Measurements from ENCODE around the gene ELN. TPM values are rescaled to one million over a fixed set of nuclear protein-coding genes. Genes with fewer than 3 reads are reported as not detected.
A peak's percentile ranks its signal among the peaks of the same experiment; 100 is the strongest.

ELN gene
- total and polyA plus RNA-seq, 7 donors: 2.5 to 174 (median 33.2) TPM

GRCh38 chr7:73995330-73995729 is 32.6 kb upstream of the ELN start:
- peak overlapping the region in 2 of 4 donors; percentile 44 to 80 for H3K27ac ChIP-seq
- intact Hi-C loops (cut with DNase I): no loop called here
- H3K9me3 ChIP-seq: peaks cover 0 to 6% (median 0%) of the 10 kb centered on the region in 4 donors
- DNase-seq: no peak
- H3K4me3 ChIP-seq: no peak overlapping the region
- peaks cover 0 to 63% (median 35%) of the 10 kb centered on the region in 4 donors for H3K4me1 ChIP-seq
- H3K36me3 ChIP-seq: no peaks in the 10 kb centered on the region
- no peaks in the 10 kb centered on the region for H3K27me3 ChIP-seq
- TF ChIP-seq CTCF (IDR thresholded peaks at IDR 0.05): no peak
- 81 to 82% methylated on average over 4 of the region's 4 CpGs for whole genome bisulfite sequencing, 2 donors

- TF ChIP-seq POLR2A (IDR thresholded peaks at IDR 0.05): no peak
- no peak for TF ChIP-seq POLR2AphosphoS5 (IDR thresholded peaks at IDR 0.05)
- no peak for TF ChIP-seq CTCF (IDR thresholded peaks at IDR 0.05)
- TF ChIP-seq EP300 (IDR thresholded peaks at IDR 0.05): no peak
- no peak for DNase-seq
- intact Hi-C loops (cut with DNase I): no loop called here
- peak overlapping the region in 2 of 4 donors; percentile 44 to 80 for H3K27ac ChIP-seq
- no peaks in the 10 kb centered on the region for H3K27me3 ChIP-seq
- WGBS, 2 donors: 46 to 71% methylated on average over 3 of the region's 3 CpGs
- no peaks in the 10 kb centered on the region for H3K36me3 ChIP-seq
- H3K4me3 ChIP-seq: no peak overlapping the region
- H3K4me1 ChIP-seq: peaks cover 0 to 69% (median 41%) of the 10 kb centered on the region in 4 donors
- peaks cover 0 to 6% (median 0%) of the 10 kb centered on the region in 4 donors for H3K9me3 ChIP-seq
These were observed 32.0 kb upstream of the ELN start for GRCh38 chr7:73995821-73996511.

DNA sequence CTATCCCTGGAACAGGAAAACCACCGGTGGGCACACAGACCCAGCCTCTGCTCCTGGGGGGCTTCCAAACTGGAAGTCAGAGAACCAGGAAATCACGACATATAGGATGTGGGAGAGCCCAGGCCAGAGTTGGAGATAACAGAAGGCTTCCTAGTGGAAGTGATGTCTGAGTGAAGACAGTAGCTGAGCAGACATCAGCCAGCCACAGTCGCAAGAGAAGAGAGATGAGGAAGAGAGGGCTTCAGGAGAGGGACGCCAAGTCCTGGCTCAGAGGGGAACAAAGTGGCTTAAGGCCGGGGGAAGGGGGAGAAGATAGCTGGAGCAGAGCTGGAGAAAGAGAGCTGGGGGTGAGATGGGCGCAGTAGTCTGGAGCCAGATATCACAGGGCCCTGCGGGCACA is 30.9 kb upstream of the ELN start:
- Histone ChIP-seq H3K27me3 (no peaks in the 10 kb centered on the region), H3K4me1 (peaks cover 0 to 67% (median 41%) of the 10 kb centered on the region in 4 donors), H3K9me3 (peaks cover 0 to 6% (median 0%) of the 10 kb centered on the region in 4 donors), H3K27ac (peak overlapping the region in 1 of 4 donors; percentile 80), H3K36me3 (no peaks in the 10 kb centered on the region), H3K4me3 (no peak overlapping the region)
- TF ChIP-seq CTCF (IDR thresholded peaks at IDR 0.05) (no peak), EP300 (IDR thresholded peaks at IDR 0.05) (no peak), POLR2AphosphoS5 (IDR thresholded peaks at IDR 0.05) (no peak), POLR2A (IDR thresholded peaks at IDR 0.05) (no peak)
- 78 to 89% methylated on average over 7 of the region's 7 CpGs for WGBS, 2 donors
- intact Hi-C loops (cut with DNase I): no loop called here
- no peak for DNase-seq

GRCh38 chr7:73999664-74000435 is 28.1 kb upstream of the ELN start:
- DNase-seq: no peak
- peaks cover 0 to 56% (median 31%) of the 10 kb centered on the region in 4 donors for H3K4me1 ChIP-seq
- H3K9me3 ChIP-seq: peaks cover 0 to 1% (median 0%) of the 10 kb centered on the region in 4 donors
- 47 to 70% methylated on average over 26 of the region's 26 CpGs for whole genome bisulfite sequencing, 2 donors
- no peaks in the 10 kb centered on the region for H3K27me3 ChIP-seq
- no peak overlapping the region for H3K4me3 ChIP-seq
- TF ChIP-seq POLR2A (IDR thresholded peaks at IDR 0.05) (no peak), POLR2AphosphoS5 (IDR thresholded peaks at IDR 0.05) (peak in 2 of 4 donors; percentile 28 to 53)
- H3K27ac ChIP-seq: peak overlapping the region; percentile 62 to 87 (median 76)
- intact Hi-C loops (cut with DNase I): no loop called here
- H3K36me3 ChIP-seq: no peaks in the 10 kb centered on the region

DNA sequence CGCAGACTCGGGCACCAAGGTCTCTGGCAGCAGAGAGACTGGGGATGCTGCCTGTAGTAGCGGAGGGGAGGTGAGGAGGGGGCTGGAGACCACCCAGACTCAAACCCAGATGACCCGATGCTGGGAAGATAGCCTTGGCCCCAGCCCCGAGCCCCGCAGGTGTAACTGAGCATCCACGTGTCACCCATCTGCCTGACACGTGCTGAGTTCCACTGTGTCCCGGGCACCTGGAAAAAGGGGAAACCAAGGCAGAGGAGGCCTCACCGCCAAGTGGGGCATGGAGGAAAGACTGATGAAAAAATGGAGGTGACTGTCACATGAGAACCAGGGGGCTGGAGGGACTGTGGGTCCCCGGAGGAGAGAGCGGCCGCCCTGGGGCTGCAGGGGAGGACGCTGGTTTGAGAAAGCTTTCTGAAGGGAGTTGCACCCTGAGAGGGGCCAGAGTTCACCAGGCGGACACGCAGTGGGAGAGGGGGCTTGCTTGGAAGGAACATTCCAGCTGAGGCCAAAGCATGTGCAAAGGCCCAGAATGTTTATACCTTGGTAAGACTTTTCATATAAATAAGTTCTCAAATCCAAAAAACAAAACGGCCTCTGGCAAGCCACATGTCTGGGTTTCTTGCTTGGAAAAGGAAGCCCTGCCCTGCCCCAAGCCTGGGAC is 27.4 kb upstream of the ELN start:
- H3K4me3 ChIP-seq: no peak overlapping the region
- no peak for TF ChIP-seq POLR2A (IDR thresholded peaks at IDR 0.05)
- no peak for TF ChIP-seq EP300 (IDR thresholded peaks at IDR 0.05)
- no peak for TF ChIP-seq CTCF (IDR thresholded peaks at IDR 0.05)
- TF ChIP-seq POLR2AphosphoS5 (IDR thresholded peaks at IDR 0.05): no peak
- intact Hi-C loops (cut with DNase I): no loop called here
- H3K27me3 ChIP-seq: no peaks in the 10 kb centered on the region
- 89 to 93% methylated on average over 17 of the region's 17 CpGs for WGBS, 2 donors
- no peak for DNase-seq
- no peaks in the 10 kb centered on the region for H3K36me3 ChIP-seq
- peaks cover 0 to 51% (median 31%) of the 10 kb centered on the region in 4 donors for H3K4me1 ChIP-seq
- peak overlapping the region; percentile 62 to 87 (median 76) for H3K27ac ChIP-seq
- no peaks in the 10 kb centered on the region for H3K9me3 ChIP-seq
